ENCODE measurements around the gene CFAP45. TPM values are rescaled to one million over a fixed set of nuclear protein-coding genes. Genes with fewer than 3 reads are reported as not detected.

CFAP45 gene
- total and polyA plus RNA-seq, 9 donors: 0.18 to 0.54 (median 0.43) TPM

DNA sequence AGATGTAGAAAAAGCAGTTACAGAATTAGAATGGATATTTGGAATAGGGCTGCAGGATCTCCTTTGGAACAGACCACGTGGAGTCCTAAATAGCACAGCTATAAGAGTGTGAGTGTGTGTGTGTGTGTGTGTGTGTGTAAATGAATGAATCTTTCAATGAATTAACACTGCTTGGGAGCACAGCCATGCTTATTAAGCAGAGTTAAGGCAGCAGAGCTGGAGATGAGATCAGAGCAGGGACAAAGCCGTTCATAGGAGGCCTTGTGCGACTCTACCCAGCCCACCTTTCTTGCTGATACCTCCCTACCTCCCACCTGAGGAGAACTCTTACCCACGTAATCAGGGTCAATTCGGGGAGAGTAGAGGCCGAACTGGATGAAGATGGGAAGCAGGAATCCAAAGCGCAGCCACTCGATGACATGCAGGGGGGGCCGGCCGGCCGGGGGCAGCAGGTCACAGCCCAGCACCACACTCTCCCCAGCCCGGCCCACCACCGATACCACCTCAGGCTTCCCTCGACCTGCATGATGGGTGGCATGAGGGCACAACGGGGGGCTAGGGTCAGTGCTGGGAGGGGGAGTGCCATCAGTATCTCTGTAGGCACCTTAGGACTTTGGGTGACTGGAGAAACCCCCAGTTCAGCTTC is 42.8 kb upstream of the CFAP45 start:
- H3K4me1 ChIP-seq (ENCODE audit: control insufficient read depth, insufficient read depth, low read length): peaks cover 16% of the 10 kb centered on the region
- H3K9me3 ChIP-seq (replicated peaks; ENCODE audit: control insufficient read depth, low read depth, low read length): no peaks in the 10 kb centered on the region
- H3K36me3 ChIP-seq (ENCODE audit: control insufficient read depth, insufficient read depth, low read length): no peaks in the 10 kb centered on the region
- WGBS (ENCODE audit: insufficient coverage): 75% methylated on average over 2 of the region's 15 CpGs
- H3K4me3 ChIP-seq (ENCODE audit: low read length): no peak overlapping the region
- no peak for DNase-seq
- no peak overlapping the region for H3K27ac ChIP-seq (ENCODE audit: low read length)
- peaks cover 23% of the 10 kb centered on the region for H3K27me3 ChIP-seq (ENCODE audit: control insufficient read depth, insufficient read depth, low read length)

DNA sequence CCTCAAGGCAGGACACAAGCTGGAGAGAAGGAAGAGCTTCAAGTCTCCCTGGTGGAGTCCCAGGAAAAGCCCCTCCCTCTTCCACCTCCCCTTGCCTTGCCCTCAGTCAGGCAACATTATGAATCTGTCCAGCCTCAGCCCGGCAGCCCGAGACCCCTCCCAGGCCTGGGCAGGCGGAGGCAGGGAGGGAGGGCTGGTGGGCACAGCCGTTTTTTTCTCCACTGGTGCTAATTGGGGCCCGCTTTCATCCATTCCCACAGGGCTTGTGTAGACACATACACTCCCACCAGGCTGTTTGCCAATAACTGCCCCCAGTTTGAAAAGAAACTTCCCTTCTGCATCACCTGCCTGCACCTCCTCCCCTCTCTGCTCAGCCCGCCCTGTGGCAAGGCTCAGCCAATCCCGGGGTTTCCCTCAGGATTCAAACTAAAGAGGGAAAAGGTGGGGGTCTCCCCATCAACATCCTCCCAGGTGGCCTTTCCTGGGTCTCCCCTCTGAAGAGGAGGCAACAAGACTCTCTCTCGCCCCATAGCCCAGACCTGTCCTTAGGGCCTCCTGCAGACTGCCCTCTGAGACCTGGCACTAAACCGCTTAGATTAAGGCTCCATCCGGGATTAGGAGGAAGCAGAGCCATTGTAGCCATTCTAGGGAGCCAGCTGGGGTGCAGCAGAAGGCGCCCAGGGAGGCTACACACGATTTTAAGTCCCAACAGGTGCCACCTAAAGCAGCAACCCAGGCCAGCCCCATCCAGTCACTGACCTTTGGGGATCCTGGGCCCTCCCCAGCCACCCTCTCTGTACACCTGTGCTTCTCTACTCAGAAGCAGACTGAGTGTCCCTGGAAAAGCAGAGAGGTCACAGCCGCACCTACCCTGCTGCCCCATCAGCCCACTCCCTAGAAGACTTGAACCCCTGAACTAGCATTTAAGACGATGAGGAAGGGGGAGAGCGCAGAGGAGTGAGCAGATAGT is 41.9 kb upstream of the CFAP45 start:
- 45% methylated on average over 10 of the region's 15 CpGs for WGBS (ENCODE audit: insufficient coverage)
- H3K36me3 ChIP-seq (ENCODE audit: control insufficient read depth, insufficient read depth, low read length): no peaks in the 10 kb centered on the region
- DNase-seq: no peak
- no peak overlapping the region for H3K27ac ChIP-seq (ENCODE audit: low read length)
- peaks cover 17% of the 10 kb centered on the region for H3K4me1 ChIP-seq (ENCODE audit: control insufficient read depth, insufficient read depth, low read length)
- no peaks in the 10 kb centered on the region for H3K9me3 ChIP-seq (replicated peaks; ENCODE audit: control insufficient read depth, low read depth, low read length)
- H3K4me3 ChIP-seq (ENCODE audit: low read length): no peak overlapping the region
- H3K27me3 ChIP-seq (ENCODE audit: control insufficient read depth, insufficient read depth, low read length): peaks cover 23% of the 10 kb centered on the region

DNA sequence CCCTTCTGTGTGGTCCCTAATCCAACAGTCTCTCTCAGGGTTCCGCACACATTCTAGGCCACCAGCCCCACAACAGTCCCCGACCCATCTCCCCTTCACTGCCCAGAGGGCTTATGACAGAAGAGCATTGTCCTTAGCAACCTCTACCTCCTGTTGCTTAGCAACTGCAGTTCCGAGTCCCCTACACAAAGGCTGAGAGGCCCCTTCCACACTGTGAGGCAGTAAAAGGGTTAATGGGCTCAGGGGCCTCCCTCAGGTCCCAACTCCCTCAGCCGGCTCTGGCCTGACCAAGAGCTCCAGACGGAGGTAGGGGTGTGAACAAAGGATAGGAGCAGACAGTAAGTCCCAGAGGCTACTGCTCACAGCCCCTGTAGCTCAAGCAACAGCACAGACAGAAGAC is 41.2 kb upstream of the CFAP45 start:
- Histone ChIP-seq H3K27me3 (ENCODE audit: control insufficient read depth, insufficient read depth, low read length) (peaks cover 22% of the 10 kb centered on the region), H3K9me3 (replicated peaks; ENCODE audit: control insufficient read depth, low read depth, low read length) (no peaks in the 10 kb centered on the region), H3K4me3 (ENCODE audit: low read length) (no peak overlapping the region), H3K27ac (ENCODE audit: low read length) (no peak overlapping the region), H3K4me1 (ENCODE audit: control insufficient read depth, insufficient read depth, low read length) (peaks cover 17% of the 10 kb centered on the region), H3K36me3 (ENCODE audit: control insufficient read depth, insufficient read depth, low read length) (no peaks in the 10 kb centered on the region)
- WGBS (ENCODE audit: insufficient coverage): 45% methylated on average over 2 of the region's 5 CpGs
- no peak for DNase-seq

DNA sequence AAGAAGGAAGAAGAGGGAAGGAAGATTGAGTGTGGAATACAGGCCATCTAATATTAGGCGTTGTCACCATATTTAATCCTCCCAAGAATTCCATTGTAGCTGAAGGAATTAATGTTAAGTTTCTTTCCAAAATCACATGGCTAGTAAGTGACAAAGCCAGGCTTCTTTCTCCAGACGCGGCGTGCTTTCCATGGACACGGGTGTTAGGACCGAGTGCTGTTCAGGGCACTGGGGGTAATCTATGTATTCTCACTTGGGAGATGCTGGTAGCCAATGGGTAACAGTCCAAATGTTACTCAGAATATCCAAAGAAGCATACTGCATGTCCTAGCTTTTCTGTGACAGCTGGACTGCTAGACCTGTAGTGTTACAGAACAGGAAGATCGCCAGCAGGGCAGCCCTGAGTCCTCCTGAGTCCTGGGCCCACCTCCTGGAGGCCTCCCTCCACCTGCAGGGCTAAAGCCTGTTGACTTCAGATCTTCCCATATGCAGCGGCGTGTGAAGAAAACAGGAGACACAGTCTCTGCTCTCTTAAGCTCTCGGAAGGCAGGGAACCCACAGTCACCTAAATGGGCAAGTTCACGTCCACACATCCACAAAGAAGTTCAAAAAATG is 40.1 kb upstream of the CFAP45 start:
- no peak overlapping the region for H3K4me3 ChIP-seq (ENCODE audit: low read length)
- H3K9me3 ChIP-seq (replicated peaks; ENCODE audit: control insufficient read depth, low read depth, low read length): no peaks in the 10 kb centered on the region
- no peak overlapping the region for H3K27ac ChIP-seq (ENCODE audit: low read length)
- H3K36me3 ChIP-seq (ENCODE audit: control insufficient read depth, insufficient read depth, low read length): no peaks in the 10 kb centered on the region
- no peak for DNase-seq
- H3K4me1 ChIP-seq (ENCODE audit: control insufficient read depth, insufficient read depth, low read length): peaks cover 9% of the 10 kb centered on the region
- 66% methylated on average over 4 of the region's 11 CpGs for WGBS (ENCODE audit: insufficient coverage)
- peaks cover 16% of the 10 kb centered on the region for H3K27me3 ChIP-seq (ENCODE audit: control insufficient read depth, insufficient read depth, low read length)

DNA sequence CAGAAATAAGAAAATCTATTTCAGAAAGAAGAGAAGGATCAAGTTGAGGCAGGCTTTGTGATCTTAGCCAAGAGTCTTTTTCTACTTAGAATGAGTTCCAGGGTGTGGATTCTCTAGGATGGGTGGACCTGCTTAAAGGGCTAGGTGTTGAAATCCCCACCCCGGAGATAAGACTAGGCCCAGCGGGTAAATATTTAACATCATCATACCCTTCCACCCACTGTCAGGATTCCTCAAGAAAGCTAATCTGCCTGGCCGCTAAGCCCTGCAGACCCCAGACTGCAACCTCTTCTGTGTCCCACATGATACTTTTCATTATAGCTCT is 39.7 kb upstream of the CFAP45 start:
- no peak for DNase-seq
- H3K27ac ChIP-seq (ENCODE audit: low read length): no peak overlapping the region
- H3K27me3 ChIP-seq (ENCODE audit: control insufficient read depth, insufficient read depth, low read length): peaks cover 11% of the 10 kb centered on the region
- no peaks in the 10 kb centered on the region for H3K36me3 ChIP-seq (ENCODE audit: control insufficient read depth, insufficient read depth, low read length)
- WGBS (ENCODE audit: insufficient coverage): no CpG with 5 or more reads among the region's 3 CpGs
- H3K4me3 ChIP-seq (ENCODE audit: low read length): no peak overlapping the region
- H3K9me3 ChIP-seq (replicated peaks; ENCODE audit: control insufficient read depth, low read depth, low read length): no peaks in the 10 kb centered on the region
- peaks cover 6% of the 10 kb centered on the region for H3K4me1 ChIP-seq (ENCODE audit: control insufficient read depth, insufficient read depth, low read length)

GRCh38 chr1:159938905-159939677 is 39.1 kb upstream of the CFAP45 start:
- Histone ChIP-seq H3K27ac (ENCODE audit: low read length) (no peak overlapping the region), H3K9me3 (replicated peaks; ENCODE audit: control insufficient read depth, low read depth, low read length) (no peaks in the 10 kb centered on the region), H3K4me3 (ENCODE audit: low read length) (no peak overlapping the region), H3K4me1 (ENCODE audit: control insufficient read depth, insufficient read depth, low read length) (peaks cover 6% of the 10 kb centered on the region), H3K36me3 (ENCODE audit: control insufficient read depth, insufficient read depth, low read length) (no peaks in the 10 kb centered on the region), H3K27me3 (ENCODE audit: control insufficient read depth, insufficient read depth, low read length) (peaks cover 7% of the 10 kb centered on the region)
- WGBS (ENCODE audit: insufficient coverage): 90% methylated on average over 5 of the region's 6 CpGs
- DNase-seq: no peak

DNA sequence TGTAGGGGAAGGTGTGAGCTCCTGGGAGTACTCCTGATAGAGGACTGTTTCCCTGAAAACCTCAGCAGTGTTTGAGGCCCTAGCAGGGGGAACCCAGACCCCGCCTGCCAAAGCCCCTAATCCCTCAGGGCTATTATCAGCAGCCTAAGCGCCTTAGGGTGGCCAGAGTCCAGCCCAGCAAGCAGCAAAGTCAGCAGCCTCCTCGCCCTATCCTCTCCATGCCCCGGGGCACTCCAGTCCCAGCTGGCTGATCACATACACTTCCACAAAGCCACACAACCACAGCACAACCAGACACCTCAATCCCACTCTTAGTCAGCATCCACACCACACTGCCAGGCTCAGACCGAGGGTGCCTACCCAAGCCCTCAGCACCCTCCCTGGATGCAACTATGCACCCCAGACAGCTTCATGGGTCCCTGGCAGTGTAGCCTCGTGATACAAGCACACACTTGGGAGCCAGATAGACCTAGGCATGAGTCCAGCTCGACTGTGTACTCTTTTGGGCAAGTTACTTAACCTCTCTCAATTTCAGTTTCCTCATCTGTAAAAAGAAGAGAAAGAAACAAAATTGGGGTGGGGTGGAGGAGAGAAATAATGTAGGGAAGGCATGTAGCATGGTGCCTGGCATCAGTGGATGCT is 38.4 kb upstream of the CFAP45 start:
- DNase-seq: no peak
- Histone ChIP-seq H3K4me1 (ENCODE audit: control insufficient read depth, insufficient read depth, low read length) (peaks cover 6% of the 10 kb centered on the region), H3K9me3 (replicated peaks; ENCODE audit: control insufficient read depth, low read depth, low read length) (no peaks in the 10 kb centered on the region), H3K4me3 (ENCODE audit: low read length) (no peak overlapping the region), H3K27me3 (ENCODE audit: control insufficient read depth, insufficient read depth, low read length) (peaks cover 5% of the 10 kb centered on the region), H3K36me3 (ENCODE audit: control insufficient read depth, insufficient read depth, low read length) (no peaks in the 10 kb centered on the region), H3K27ac (ENCODE audit: low read length) (no peak overlapping the region)
- 48% methylated on average over 6 of the region's 7 CpGs for WGBS (ENCODE audit: insufficient coverage)

- Histone ChIP-seq H3K27ac (ENCODE audit: low read length) (no peak overlapping the region), H3K9me3 (replicated peaks; ENCODE audit: control insufficient read depth, low read depth, low read length) (no peaks in the 10 kb centered on the region), H3K36me3 (ENCODE audit: control insufficient read depth, insufficient read depth, low read length) (no peaks in the 10 kb centered on the region), H3K4me3 (ENCODE audit: low read length) (no peak overlapping the region), H3K4me1 (ENCODE audit: control insufficient read depth, insufficient read depth, low read length) (peaks cover 6% of the 10 kb centered on the region), H3K27me3 (ENCODE audit: control insufficient read depth, insufficient read depth, low read length) (peaks cover 5% of the 10 kb centered on the region)
- WGBS (ENCODE audit: insufficient coverage): 30% methylated on average over 3 of the region's 4 CpGs
- no peak for DNase-seq
Observed at GRCh38 chr1:159937054-159937750, 37.2 kb upstream of the CFAP45 start.

DNA sequence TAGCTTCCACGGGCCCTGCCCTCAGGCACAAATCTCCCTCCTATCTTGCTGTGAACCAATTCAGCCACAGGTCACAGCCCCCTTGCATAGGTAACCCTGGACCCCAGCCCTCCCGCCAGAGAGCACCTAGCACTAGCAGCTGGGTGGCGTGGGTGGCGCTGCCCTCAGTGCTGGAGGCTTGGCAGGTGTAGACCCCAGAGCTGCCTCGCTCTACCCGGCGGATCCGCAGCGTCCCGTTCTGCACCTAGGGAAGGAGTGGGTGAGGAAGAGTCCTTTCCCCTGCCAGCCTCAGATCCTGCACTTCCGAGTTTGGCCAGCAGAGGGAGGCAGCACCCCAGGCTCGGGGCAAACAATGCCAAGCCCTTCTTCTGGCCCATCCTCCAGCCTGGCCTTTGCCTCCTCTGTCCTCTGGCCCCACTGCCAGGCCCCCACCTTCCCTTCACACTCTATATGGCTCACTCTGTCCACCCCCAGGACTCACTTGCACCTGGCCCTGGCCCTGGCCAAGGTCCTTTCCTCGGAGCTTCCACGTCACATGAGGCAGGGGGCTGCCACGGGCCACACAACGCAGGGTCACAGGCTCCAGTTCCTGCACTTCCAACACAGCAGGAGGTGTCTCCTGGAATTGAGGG is 36.4 kb upstream of the CFAP45 start:
- peaks cover 6% of the 10 kb centered on the region for H3K4me1 ChIP-seq (ENCODE audit: control insufficient read depth, insufficient read depth, low read length)
- no peak overlapping the region for H3K4me3 ChIP-seq (ENCODE audit: low read length)
- H3K36me3 ChIP-seq (ENCODE audit: control insufficient read depth, insufficient read depth, low read length): no peaks in the 10 kb centered on the region
- H3K9me3 ChIP-seq (replicated peaks; ENCODE audit: control insufficient read depth, low read depth, low read length): no peaks in the 10 kb centered on the region
- H3K27me3 ChIP-seq (ENCODE audit: control insufficient read depth, insufficient read depth, low read length): peaks cover 5% of the 10 kb centered on the region
- 34% methylated on average over 15 of the region's 16 CpGs for WGBS (ENCODE audit: insufficient coverage)
- DNase-seq: peak; percentile 64
- H3K27ac ChIP-seq (ENCODE audit: low read length): no peak overlapping the region
